HG02884 (cell line): ENCODE results near the gene PF4V1.

Experiments
- ATAC-seq: cut with Tn5 transposase; IDR thresholded peaks from one replicate; pipeline ENCODE4 v1.9.1; 2021; ENCODE audit warnings: mild to moderate bottlenecking, moderate library complexity; ENCODE audit not compliant: unreplicated experiment

PF4V1 gene

GRCh38 chr4:73844806-73845205 lies 8.3 kb upstream of the PF4V1 start:
- no peak for ATAC-seq

GRCh38 chr4:73847526-73848182 lies 5.4 kb upstream of the PF4V1 start:
- no peak for ATAC-seq

GRCh38 chr4:73848183-73848777 lies 4.8 kb upstream of the PF4V1 start:
- ATAC-seq, result no peak

- no peak for ATAC-seq
Observed at GRCh38 chr4:73850261-73850970, 2.7 kb upstream of the PF4V1 start.

GRCh38 chr4:73851293-73851692 lies 1.8 kb upstream of the PF4V1 start:
- ATAC-seq, result no peak

GRCh38 chr4:73852771-73853170 lies 325 bp upstream of the PF4V1 start:
- ATAC-seq, result no peak

GRCh38 chr4:73853718-73854473 lies 800 bp downstream of the PF4V1 start:
- ATAC-seq, result no peak

GRCh38 chr4:73855406-73855805 lies 2.3 kb downstream of the PF4V1 start:
- no peak for ATAC-seq

GRCh38 chr4:73856518-73856917 lies 3.4 kb downstream of the PF4V1 start:
- ATAC-seq, result no peak

- no peak for ATAC-seq
Observed at GRCh38 chr4:73859614-73860088, 6.6 kb downstream of the PF4V1 start.

- ATAC-seq, result no peak
Observed at GRCh38 chr4:73860181-73860580, 7.1 kb downstream of the PF4V1 start.

GRCh38 chr4:73860917-73861316 lies 7.8 kb downstream of the PF4V1 start:
- no peak for ATAC-seq

- ATAC-seq, result no peak
Observed at GRCh38 chr4:73862322-73862721, 9.2 kb downstream of the PF4V1 start.

GRCh38 chr4:73864365-73864764 lies 11.3 kb downstream of the PF4V1 start:
- ATAC-seq, result no peak

- ATAC-seq, result no peak
Observed at GRCh38 chr4:73864961-73865360, 11.9 kb downstream of the PF4V1 start.

GRCh38 chr4:73865431-73866096 lies 12.5 kb downstream of the PF4V1 start:
- ATAC-seq, result no peak

- ATAC-seq, result no peak
Observed at GRCh38 chr4:73866246-73866645, 13.2 kb downstream of the PF4V1 start.

GRCh38 chr4:73867783-73868182 lies 14.7 kb downstream of the PF4V1 start:
- ATAC-seq, result no peak

- no peak for ATAC-seq
Observed at GRCh38 chr4:73868206-73869129, 15.4 kb downstream of the PF4V1 start.
